IMR-90 (cell line): ENCODE results near the gene FBXW4. TPM values are rescaled to one million over a fixed set of nuclear protein-coding genes. Genes with fewer than 3 reads are reported as not detected.

Experiments
- ATAC-seq: fragments of 200-7000 bp; cut with Tn5 transposase; 2 replicates; pipeline ENCODE4 v1.9.1; 2020; ENCODE audit warnings: low read depth, mild to moderate bottlenecking, moderate library complexity
- BruUV-seq: library from RNA; stranded (reverse); fragments of 400-500 nt; replicated peaks from 2 replicates; lab custom pipeline; 2021; lab: Mats Ljungman, UMichigan
- CTCF ChIA-PET: fragments of 300-600 bp; formaldehyde crosslinking; extraction: SDS; loops from one replicate; lab custom pipeline; 2021; ENCODE audit warnings: antibody characterized with exemption; lab: Yijun Ruan, JAX
- POLR2A ChIA-PET: fragments of 300-600 bp; sonication (Branson Sonifier 250); formaldehyde crosslinking; loops from one replicate; lab custom pipeline; 2022; ENCODE audit warnings: antibody characterized with exemption; ENCODE audit not compliant: unreplicated experiment; lab: Charles Lee
- DNase-seq: peaks from one replicate; pipeline ENCODE4 v3.0.0; 2013
- H2AFZ ChIP-seq: replicated peaks from 2 replicates; pipeline ENCODE3; 2013; ENCODE audit warnings: low read length, mild to moderate bottlenecking; ENCODE audit not compliant: poor library complexity
- H2AK5ac ChIP-seq: 2 replicates; pipeline ENCODE4 v1.6.1; 2013; ENCODE audit warnings: low read depth, low read length, inconsistent platforms
- H2AK9ac ChIP-seq: replicated peaks from 2 replicates; pipeline ENCODE3; 2013; ENCODE audit warnings: mild to moderate bottlenecking, low read depth, low read length, moderate library complexity; ENCODE audit not compliant: poor library complexity
- H2BK120ac ChIP-seq: 2 replicates; pipeline ENCODE4 v1.6.1; 2013; ENCODE audit warnings: low read depth, low read length, inconsistent platforms
- H2BK15ac ChIP-seq: 3 replicates; pipeline ENCODE4 v1.6.1; 2013; ENCODE audit warnings: low read depth, low read length, inconsistent platforms
- H2BK20ac ChIP-seq: 2 replicates; pipeline ENCODE4 v1.6.1; 2013; ENCODE audit warnings: low read depth, mild to moderate bottlenecking, inconsistent platforms, low read length, moderate library complexity
- H2BK5ac ChIP-seq: 2 replicates; pipeline ENCODE4 v1.6.1; 2013; ENCODE audit warnings: mild to moderate bottlenecking, low read depth, low read length, inconsistent platforms; ENCODE audit not compliant: poor library complexity, severe bottlenecking
- H3K14ac ChIP-seq: replicated peaks from 2 replicates; pipeline ENCODE4 v1.6.1; 2013; ENCODE audit warnings: low read depth, low read length, inconsistent platforms
- H3K18ac ChIP-seq: 2 replicates; pipeline ENCODE4 v1.6.1; 2013; ENCODE audit warnings: low read depth, low read length, control low read depth
- H3K23ac ChIP-seq: 2 replicates; pipeline ENCODE4 v1.6.1; 2013; ENCODE audit warnings: low read depth, low read length, inconsistent platforms
- H3K27ac ChIP-seq: 2 replicates; pipeline ENCODE4 v1.5.1; 2013; ENCODE audit warnings: mild to moderate bottlenecking, control low read depth, low read length; ENCODE audit not compliant: insufficient read depth
- H3K27me3 ChIP-seq: 2 replicates; pipeline ENCODE4 v1.6.1; 2013; ENCODE audit warnings: low read length; ENCODE audit not compliant: control insufficient read depth, insufficient read depth
- H3K36me3 ChIP-seq: 2 replicates; pipeline ENCODE4 v1.6.1; 2013; ENCODE audit warnings: low read length, mixed read lengths; ENCODE audit not compliant: control insufficient read depth, insufficient read depth
- H3K4ac ChIP-seq: 2 replicates; pipeline ENCODE4 v1.6.1; 2013; ENCODE audit warnings: low read depth, low read length, inconsistent platforms
- H3K4me1 ChIP-seq: 2 replicates; pipeline ENCODE4 v1.6.1; 2013; ENCODE audit warnings: low read length, mixed read lengths; ENCODE audit not compliant: control insufficient read depth, insufficient read depth
- H3K4me2 ChIP-seq: 2 replicates; pipeline ENCODE4 v1.6.1; 2013; ENCODE audit warnings: low read depth, mild to moderate bottlenecking, control low read depth, low read length, moderate library complexity
- H3K4me3 ChIP-seq: 2 replicates; pipeline ENCODE4 v1.5.1; 2013; ENCODE audit warnings: low read depth, mild to moderate bottlenecking, control low read depth, low read length, moderate library complexity; ENCODE audit not compliant: insufficient read depth
- H3K56ac ChIP-seq: 2 replicates; pipeline ENCODE4 v1.6.1; 2013; ENCODE audit warnings: low read length, inconsistent platforms; ENCODE audit not compliant: insufficient read depth; ENCODE audit errors: extremely low read depth
- H3K79me1 ChIP-seq, 2 experiments: 2 replicates each; pipeline ENCODE4 v1.6.1; 2013; ENCODE audit warnings: low read length in 2 of 2, inconsistent platforms in 1 of 2, low read depth in 1 of 2
- H3K9ac ChIP-seq: 2 replicates; pipeline ENCODE4 v1.6.1; 2013; ENCODE audit warnings: low read depth, low read length, control low read depth
- H3K9me1 ChIP-seq: 2 replicates; pipeline ENCODE4 v1.6.1; 2013; ENCODE audit warnings: low read length, inconsistent platforms; ENCODE audit not compliant: insufficient read depth
- H3K9me3 ChIP-seq: 2 replicates; pipeline ENCODE4 v1.6.1; 2013; ENCODE audit warnings: low read length; ENCODE audit not compliant: control insufficient read depth, insufficient read depth
- H4K20me1 ChIP-seq: 2 replicates; pipeline ENCODE4 v1.6.1; 2013; ENCODE audit warnings: low read length, inconsistent platforms; ENCODE audit not compliant: insufficient read depth
- H4K5ac ChIP-seq: 2 replicates; pipeline ENCODE4 v1.6.1; 2013; ENCODE audit warnings: mild to moderate bottlenecking, low read depth, low read length, control low read depth
- H4K8ac ChIP-seq, 2 experiments: 2 replicates each; pipeline ENCODE4 v1.6.1; 2013; ENCODE audit warnings: low read depth in 2 of 2, low read length in 2 of 2, control low read depth in 1 of 2, inconsistent platforms in 1 of 2
- H4K91ac ChIP-seq: 2 replicates; pipeline ENCODE4 v1.6.1; 2013; ENCODE audit warnings: low read depth, low read length, inconsistent platforms; ENCODE audit not compliant: insufficient read depth
- MAZ ChIP-seq: IDR thresholded peaks from 2 replicates; pipeline ENCODE4 v1.6.1; 2012; ENCODE audit warnings: low read depth, mild to moderate bottlenecking, low read length, improper control_type of control experiment, moderate library complexity, borderline replicate concordance
- RFX5 ChIP-seq: IDR thresholded peaks from 2 replicates; pipeline ENCODE4 v1.8.0; 2012; ENCODE audit warnings: low read depth, mild to moderate bottlenecking, low read length, moderate library complexity
- SMC3 ChIP-seq: fragments of 150-350 bp; IDR thresholded peaks from 2 replicates; pipeline ENCODE4 v1.6.1; 2016; ENCODE audit warnings: low read depth, mild to moderate bottlenecking, antibody characterized with exemption, low read length, moderate library complexity
- WGBS, 2 experiments: methylation state at CpG; one replicate each; pipeline versions ENCODE4 v1.1.5 to v1.1.7; 2013; ENCODE audit warnings: missing lambda C conversion rate in 2 of 2; ENCODE audit not compliant: insufficient read length in 1 of 2; ENCODE audit errors: extremely low coverage in 2 of 2; 5-methylcytosine and 5-hydroxymethylcytosine counted together
- dilution Hi-C: fragments of 300-500 bp; cut with HindIII; formaldehyde crosslinking; loops from one replicate; pipeline ENCODE4 v1.14.3; 2018; ENCODE audit warnings: low sequenced_read_pairs; ENCODE audit not compliant: unreplicated experiment
- in situ Hi-C: fragments of 300-500 bp; cut with MboI; formaldehyde crosslinking; loops from 3 replicates; pipeline ENCODE4 v1.14.3; 2019; ENCODE audit warnings: low sequenced_read_pairs, inconsistent platforms, mixed read lengths
- intact Hi-C: fragments of 100-400 bp; cut with micrococcal nuclease; formaldehyde crosslinking; loops from 2 replicates; pipeline ENCODE4 v1.10.0; 2022
- polyA plus RNA-seq, 3 experiments: library from polyadenylated mRNA; depleted of rRNA; stranded (reverse); fragments of >200 nt; gene quantifications; 2 replicates each; pipeline ENCODE4 v1.2.3, GENCODE V29; 2012; ENCODE audit warnings: low replicate concordance in 1 of 3
- total RNA-seq: library from RNA; depleted of rRNA; stranded (reverse); fragments of >200 nt; gene quantifications from 2 replicates; pipeline ENCODE4 v1.2.3, GENCODE V29; 2012

The FBXW4 gene
- total and polyA plus RNA-seq, 2 of the 4 experiments (the other 2 are of a cell fraction), result 19.3 to 26.7 TPM

DNA sequence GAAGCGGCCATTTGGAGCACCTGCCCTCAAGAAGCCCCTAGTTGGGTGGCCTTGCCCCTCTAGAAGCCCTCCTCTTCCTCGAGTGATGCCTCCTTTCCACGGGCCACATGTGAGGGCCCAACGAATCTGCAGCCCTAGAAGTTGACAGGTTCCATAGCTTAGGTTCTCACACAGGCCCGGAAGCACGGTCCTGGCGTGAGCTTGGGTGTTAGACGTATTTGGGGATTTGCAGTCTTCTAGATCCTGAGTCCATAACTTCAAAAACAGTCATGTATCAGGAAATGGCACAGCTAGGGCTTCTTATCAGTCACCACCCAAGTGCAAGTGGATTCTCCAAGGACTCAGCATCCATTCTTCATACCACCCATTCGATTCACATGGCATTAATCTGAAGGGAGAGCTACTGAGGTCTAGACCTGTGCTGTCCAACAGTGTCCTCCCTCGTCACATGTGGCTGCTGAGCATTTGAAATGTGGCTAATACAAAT lies 477 bp upstream of the FBXW4 start:
- no TSS peak for BruUV-seq
- peak overlapping the region; percentile 92 for H2AK9ac ChIP-seq

More for the DNA sequence above, 477 bp upstream of the FBXW4 start:
- intact Hi-C loops, result no loop called here
- ChIA-PET CTCF (no interaction called here), POLR2A (no interaction called here)
- Histone ChIP-seq H4K8ac (peak overlapping the region; percentile 28 to 37; a peak in 3 of 4 replicates), H3K9me3 (no peaks in the 10 kb centered on the region), H2AK5ac (peak overlapping the region; percentile 62), H3K36me3 (peaks cover 3% of the 10 kb centered on the region), H3K23ac (peak overlapping the region; percentile 73; the same call in 1 of the 2 replicates), H4K20me1 (no peaks in the 10 kb centered on the region), H3K18ac (no peak overlapping the region), H3K9ac (no peak overlapping the region), H2AFZ (peak overlapping the region; percentile 94), H3K9me1 (peaks cover 9% of the 10 kb centered on the region), H3K4me2 (peak overlapping the region; percentile 48), H4K5ac (peak overlapping the region; percentile 81), H3K56ac (no peak overlapping the region), H3K27me3 (no peaks in the 10 kb centered on the region), H3K4me3 (peak overlapping the region; percentile 75), H3K4me1 (peaks cover 6% of the 10 kb centered on the region), H2BK120ac (no peak overlapping the region), H2BK5ac (no peak overlapping the region), H3K79me1 (peaks cover 18 to 40% of the 10 kb centered on the region in 2 experiments), H4K91ac (peak overlapping the region; percentile 8), H3K4ac (peak overlapping the region; percentile 46), H2BK20ac (no peak overlapping the region), H2BK15ac (no peak overlapping the region), H3K27ac (no peak overlapping the region; the same call in 1 of the 2 replicates), H3K14ac (peak overlapping the region; percentile 56)
- in situ Hi-C loops, result no loop called here
- WGBS, 2 experiments, result 72% methylated on average over 2 of the region's 10 CpGs; no CpG with 5 or more reads in 1 of the 2 experiments
- no peak for DNase-seq
- no peak for ATAC-seq
- dilution Hi-C loops, result no loop called here
- no peak for TF ChIP-seq MAZ
- TF ChIP-seq SMC3, result no peak
- TF ChIP-seq RFX5, result no peak
